IMR-90 (cell line): Measurements from ENCODE around the gene IZUMO4. TPM values are rescaled to one million over a fixed set of nuclear protein-coding genes. Genes with fewer than 3 reads are reported as not detected.

Experiments used
- ATAC-seq: fragments of 200-7000 bp; cut with Tn5 transposase; 2 replicates; pipeline ENCODE4 v1.9.1; 2020; ENCODE audit warnings: low read depth, mild to moderate bottlenecking, moderate library complexity
- BruUV-seq: library from RNA; stranded (reverse); fragments of 400-500 nt; replicated peaks from 2 replicates; lab custom pipeline; 2021; lab: Mats Ljungman, UMichigan
- CTCF ChIA-PET: fragments of 300-600 bp; formaldehyde crosslinking; extraction: SDS; loops from one replicate; lab custom pipeline; 2021; ENCODE audit warnings: antibody characterized with exemption; lab: Yijun Ruan, JAX
- POLR2A ChIA-PET: fragments of 300-600 bp; sonication (Branson Sonifier 250); formaldehyde crosslinking; loops from one replicate; lab custom pipeline; 2022; ENCODE audit warnings: antibody characterized with exemption; ENCODE audit not compliant: unreplicated experiment; lab: Charles Lee
- DNase-seq: peaks from one replicate; pipeline ENCODE4 v3.0.0; 2013
- H2AFZ ChIP-seq: replicated peaks from 2 replicates; pipeline ENCODE3; 2013; ENCODE audit warnings: low read length, mild to moderate bottlenecking; ENCODE audit not compliant: poor library complexity
- H2AK5ac ChIP-seq: 2 replicates; pipeline ENCODE4 v1.6.1; 2013; ENCODE audit warnings: low read depth, low read length, inconsistent platforms
- H2AK9ac ChIP-seq: replicated peaks from 2 replicates; pipeline ENCODE3; 2013; ENCODE audit warnings: mild to moderate bottlenecking, low read depth, low read length, moderate library complexity; ENCODE audit not compliant: poor library complexity
- H2BK120ac ChIP-seq: 2 replicates; pipeline ENCODE4 v1.6.1; 2013; ENCODE audit warnings: low read depth, low read length, inconsistent platforms
- H2BK15ac ChIP-seq: 3 replicates; pipeline ENCODE4 v1.6.1; 2013; ENCODE audit warnings: low read depth, low read length, inconsistent platforms
- H2BK20ac ChIP-seq: 2 replicates; pipeline ENCODE4 v1.6.1; 2013; ENCODE audit warnings: low read depth, mild to moderate bottlenecking, inconsistent platforms, low read length, moderate library complexity
- H2BK5ac ChIP-seq: 2 replicates; pipeline ENCODE4 v1.6.1; 2013; ENCODE audit warnings: mild to moderate bottlenecking, low read depth, low read length, inconsistent platforms; ENCODE audit not compliant: poor library complexity, severe bottlenecking
- H3K14ac ChIP-seq: replicated peaks from 2 replicates; pipeline ENCODE4 v1.6.1; 2013; ENCODE audit warnings: low read depth, low read length, inconsistent platforms
- H3K18ac ChIP-seq: 2 replicates; pipeline ENCODE4 v1.6.1; 2013; ENCODE audit warnings: low read depth, low read length, control low read depth
- H3K23ac ChIP-seq: 2 replicates; pipeline ENCODE4 v1.6.1; 2013; ENCODE audit warnings: low read depth, low read length, inconsistent platforms
- H3K27ac ChIP-seq: 2 replicates; pipeline ENCODE4 v1.5.1; 2013; ENCODE audit warnings: mild to moderate bottlenecking, control low read depth, low read length; ENCODE audit not compliant: insufficient read depth
- H3K27me3 ChIP-seq: 2 replicates; pipeline ENCODE4 v1.6.1; 2013; ENCODE audit warnings: low read length; ENCODE audit not compliant: control insufficient read depth, insufficient read depth
- H3K36me3 ChIP-seq: 2 replicates; pipeline ENCODE4 v1.6.1; 2013; ENCODE audit warnings: low read length, mixed read lengths; ENCODE audit not compliant: control insufficient read depth, insufficient read depth
- H3K4ac ChIP-seq: 2 replicates; pipeline ENCODE4 v1.6.1; 2013; ENCODE audit warnings: low read depth, low read length, inconsistent platforms
- H3K4me1 ChIP-seq: 2 replicates; pipeline ENCODE4 v1.6.1; 2013; ENCODE audit warnings: low read length, mixed read lengths; ENCODE audit not compliant: control insufficient read depth, insufficient read depth
- H3K4me2 ChIP-seq: 2 replicates; pipeline ENCODE4 v1.6.1; 2013; ENCODE audit warnings: low read depth, mild to moderate bottlenecking, control low read depth, low read length, moderate library complexity
- H3K4me3 ChIP-seq: 2 replicates; pipeline ENCODE4 v1.5.1; 2013; ENCODE audit warnings: low read depth, mild to moderate bottlenecking, control low read depth, low read length, moderate library complexity; ENCODE audit not compliant: insufficient read depth
- H3K56ac ChIP-seq: 2 replicates; pipeline ENCODE4 v1.6.1; 2013; ENCODE audit warnings: low read length, inconsistent platforms; ENCODE audit not compliant: insufficient read depth; ENCODE audit errors: extremely low read depth
- H3K79me1 ChIP-seq, 2 experiments: 2 replicates each; pipeline ENCODE4 v1.6.1; 2013; ENCODE audit warnings: low read length in 2 of 2, inconsistent platforms in 1 of 2, low read depth in 1 of 2
- H3K9ac ChIP-seq: 2 replicates; pipeline ENCODE4 v1.6.1; 2013; ENCODE audit warnings: low read depth, low read length, control low read depth
- H3K9me1 ChIP-seq: 2 replicates; pipeline ENCODE4 v1.6.1; 2013; ENCODE audit warnings: low read length, inconsistent platforms; ENCODE audit not compliant: insufficient read depth
- H3K9me3 ChIP-seq: 2 replicates; pipeline ENCODE4 v1.6.1; 2013; ENCODE audit warnings: low read length; ENCODE audit not compliant: control insufficient read depth, insufficient read depth
- H4K20me1 ChIP-seq: 2 replicates; pipeline ENCODE4 v1.6.1; 2013; ENCODE audit warnings: low read length, inconsistent platforms; ENCODE audit not compliant: insufficient read depth
- H4K5ac ChIP-seq: 2 replicates; pipeline ENCODE4 v1.6.1; 2013; ENCODE audit warnings: mild to moderate bottlenecking, low read depth, low read length, control low read depth
- H4K8ac ChIP-seq, 2 experiments: 2 replicates each; pipeline ENCODE4 v1.6.1; 2013; ENCODE audit warnings: low read depth in 2 of 2, low read length in 2 of 2, control low read depth in 1 of 2, inconsistent platforms in 1 of 2
- H4K91ac ChIP-seq: 2 replicates; pipeline ENCODE4 v1.6.1; 2013; ENCODE audit warnings: low read depth, low read length, inconsistent platforms; ENCODE audit not compliant: insufficient read depth
- CHD1 ChIP-seq: IDR thresholded peaks from 2 replicates; pipeline ENCODE4 v1.6.1; 2012; ENCODE audit warnings: low read depth, low read length, improper control_type of control experiment
- CTCF ChIP-seq: conservative IDR thresholded peaks from 2 replicates; pipeline ENCODE4 v1.5.1; 2012; ENCODE audit warnings: mild to moderate bottlenecking, low read depth, low read length, improper control_type of control experiment
- FOS ChIP-seq: fragments of 150-350 bp; IDR thresholded peaks from 2 replicates; pipeline ENCODE4 v1.6.1; 2016; ENCODE audit warnings: low read depth, low read length
- MAFK ChIP-seq: IDR thresholded peaks from 2 replicates; pipeline ENCODE4 v1.6.1; 2012; ENCODE audit warnings: low read depth, low read length, improper control_type of control experiment
- MAZ ChIP-seq: IDR thresholded peaks from 2 replicates; pipeline ENCODE4 v1.6.1; 2012; ENCODE audit warnings: low read depth, mild to moderate bottlenecking, low read length, improper control_type of control experiment, moderate library complexity, borderline replicate concordance
- MXI1 ChIP-seq: IDR thresholded peaks from 2 replicates; pipeline ENCODE4 v1.6.1; 2012; ENCODE audit warnings: low read depth, mild to moderate bottlenecking, low read length, moderate library complexity, borderline replicate concordance
- NFE2L2 ChIP-seq: fragments of 150-350 bp; IDR thresholded peaks from 2 replicates; pipeline ENCODE4 v1.6.1; 2016; ENCODE audit warnings: low read depth, mild to moderate bottlenecking, low read length
- RAD21 ChIP-seq: IDR thresholded peaks from 2 replicates; pipeline ENCODE4 v1.6.1; 2012; ENCODE audit warnings: low read length, improper control_type of control experiment
- RCOR1 ChIP-seq: IDR thresholded peaks from 2 replicates; pipeline ENCODE4 v1.6.1; 2012; ENCODE audit warnings: mild to moderate bottlenecking, low read length, improper control_type of control experiment; ENCODE audit not compliant: insufficient replicate concordance
- RFX5 ChIP-seq: IDR thresholded peaks from 2 replicates; pipeline ENCODE4 v1.8.0; 2012; ENCODE audit warnings: low read depth, mild to moderate bottlenecking, low read length, moderate library complexity
- WGBS, 2 experiments: methylation state at CpG; one replicate each; pipeline versions ENCODE4 v1.1.5 to v1.1.7; 2013; ENCODE audit warnings: missing lambda C conversion rate in 2 of 2; ENCODE audit not compliant: insufficient read length in 1 of 2; ENCODE audit errors: extremely low coverage in 2 of 2; 5-methylcytosine and 5-hydroxymethylcytosine counted together
- dilution Hi-C: fragments of 300-500 bp; cut with HindIII; formaldehyde crosslinking; loops from one replicate; pipeline ENCODE4 v1.14.3; 2018; ENCODE audit warnings: low sequenced_read_pairs; ENCODE audit not compliant: unreplicated experiment
- in situ Hi-C: fragments of 300-500 bp; cut with MboI; formaldehyde crosslinking; loops from 3 replicates; pipeline ENCODE4 v1.14.3; 2019; ENCODE audit warnings: low sequenced_read_pairs, inconsistent platforms, mixed read lengths
- intact Hi-C: fragments of 100-400 bp; cut with micrococcal nuclease; formaldehyde crosslinking; loops from 2 replicates; pipeline ENCODE4 v1.10.0; 2022
- polyA plus RNA-seq, 3 experiments: library from polyadenylated mRNA; depleted of rRNA; stranded (reverse); fragments of >200 nt; gene quantifications; 2 replicates each; pipeline ENCODE4 v1.2.3, GENCODE V29; 2012; ENCODE audit warnings: low replicate concordance in 1 of 3
- total RNA-seq: library from RNA; depleted of rRNA; stranded (reverse); fragments of >200 nt; gene quantifications from 2 replicates; pipeline ENCODE4 v1.2.3, GENCODE V29; 2012

The IZUMO4 gene
- total and polyA plus RNA-seq, 2 of the 4 experiments (the other 2 are of a cell fraction) = 0.72 to 2.8 TPM

DNA sequence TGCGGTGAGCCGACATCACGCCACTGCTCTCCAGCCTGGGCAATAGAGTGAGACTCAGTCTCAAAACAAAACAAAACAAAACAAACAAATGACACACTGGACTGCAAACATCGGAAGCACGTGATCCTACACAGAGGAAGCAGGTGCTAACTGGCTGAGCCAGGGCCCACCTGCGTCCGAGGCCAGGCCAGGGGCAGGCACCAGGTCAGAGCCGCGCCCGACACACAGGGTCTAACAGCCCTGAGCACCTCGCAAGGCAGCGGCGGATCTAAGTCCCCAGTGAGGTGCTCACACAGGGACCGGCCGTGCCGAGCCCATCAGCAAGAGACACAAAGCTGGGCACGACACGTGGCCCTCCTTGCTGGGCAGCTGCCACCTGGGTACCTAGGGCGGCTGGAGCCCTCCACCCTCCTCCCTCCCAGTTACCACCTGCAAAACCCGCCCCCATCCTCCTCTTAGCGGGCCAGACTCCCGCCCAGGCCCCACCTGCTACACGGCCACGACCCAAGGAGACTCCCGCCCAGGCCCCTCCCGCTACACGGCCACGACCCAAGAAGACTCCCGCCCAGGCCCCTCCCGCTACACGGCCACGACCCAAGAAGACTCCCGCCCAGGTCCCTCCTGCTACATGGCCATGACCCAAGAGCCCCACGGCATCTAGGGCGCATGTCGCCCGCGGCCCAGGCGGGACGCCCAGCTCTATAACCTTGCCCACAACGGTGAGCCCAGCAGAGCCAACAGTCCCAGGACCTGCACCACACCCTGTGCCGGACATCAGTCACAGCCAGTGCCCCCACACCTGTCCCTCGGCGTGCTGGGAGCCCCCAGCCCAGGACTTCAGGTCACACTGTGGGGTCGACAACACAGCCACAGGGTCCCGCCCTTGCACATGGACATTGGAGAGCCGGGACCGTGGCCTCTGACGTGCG is 39.0 kb downstream of the IZUMO4 start:
- 94% methylated on average over 27 of the region's 50 CpGs; no CpG with 5 or more reads in 1 of the 2 experiments for WGBS, 2 experiments
- Histone ChIP-seq H2BK20ac (no peak overlapping the region), H2AFZ (peak overlapping the region; percentile 61), H3K14ac (no peak overlapping the region), H3K9me3 (no peaks in the 10 kb centered on the region), H4K5ac (no peak overlapping the region), H3K56ac (no peak overlapping the region), H3K4ac (no peak overlapping the region), H3K9me1 (no peaks in the 10 kb centered on the region), H4K91ac (no peak overlapping the region), H3K4me3 (no peak overlapping the region), H3K18ac (no peak overlapping the region), H2AK9ac (no peak overlapping the region), H2BK5ac (no peak overlapping the region), H3K79me1 (peaks cover 13 to 50% of the 10 kb centered on the region in 2 experiments), H3K4me2 (no peak overlapping the region), H2BK120ac (no peak overlapping the region), H2AK5ac (no peak overlapping the region), H3K27me3 (no peaks in the 10 kb centered on the region), H3K23ac (no peak overlapping the region), H3K4me1 (no peaks in the 10 kb centered on the region), H3K27ac (no peak overlapping the region), H4K8ac (no peak overlapping the region), H3K9ac (no peak overlapping the region), H2BK15ac (no peak overlapping the region), H3K36me3 (peaks cover 57% of the 10 kb centered on the region), H4K20me1 (peaks cover 69% of the 10 kb centered on the region)
- intact Hi-C loops (no loop called here), in situ Hi-C loops (no loop called here), dilution Hi-C loops (no loop called here)
- ChIA-PET CTCF (no interaction called here), POLR2A (no interaction called here)
- no peak for DNase-seq
- TF ChIP-seq RFX5 (no peak), MAFK (no peak), MXI1 (no peak), RCOR1 (no peak), MAZ (no peak), CTCF (no peak), NFE2L2 (no peak), CHD1 (no peak), FOS (no peak), RAD21 (no peak)
- BruUV-seq = no TSS peak
- no peak for ATAC-seq
